GM18858 (cell line): ENCODE results near the gene ULK3.

Experiments
- ATAC-seq: cut with Tn5 transposase; IDR thresholded peaks from one replicate; pipeline ENCODE4 v1.9.1; 2021; ENCODE audit not compliant: unreplicated experiment

The ULK3 gene

GRCh38 chr15:74824976-74825375 is 18.0 kb downstream of the ULK3 start:
- ATAC-seq, result no peak

DNA sequence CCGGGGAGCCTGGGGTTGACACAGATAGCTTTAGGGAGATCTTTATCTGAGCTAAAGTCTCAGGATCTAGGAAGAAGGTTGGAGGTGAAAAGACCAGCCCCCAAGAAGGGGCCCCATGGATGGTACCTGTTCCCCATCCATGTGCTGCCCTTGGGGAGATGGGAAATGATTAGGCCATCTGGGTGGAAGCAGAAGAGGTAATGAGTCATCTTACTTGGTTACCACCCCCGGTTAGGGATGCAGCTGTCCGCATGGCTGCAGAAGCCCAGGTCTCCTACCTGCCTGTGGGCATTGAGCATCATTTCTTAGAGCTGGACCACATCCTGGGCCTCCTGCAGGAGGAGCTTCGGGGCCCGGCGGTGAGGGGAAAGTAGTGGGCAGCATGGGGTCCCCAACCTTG is 19.6 kb downstream of the ULK3 start:
- ATAC-seq, result no peak

GRCh38 chr15:74822233-74822632 is 20.7 kb downstream of the ULK3 start:
- ATAC-seq, result no peak

DNA sequence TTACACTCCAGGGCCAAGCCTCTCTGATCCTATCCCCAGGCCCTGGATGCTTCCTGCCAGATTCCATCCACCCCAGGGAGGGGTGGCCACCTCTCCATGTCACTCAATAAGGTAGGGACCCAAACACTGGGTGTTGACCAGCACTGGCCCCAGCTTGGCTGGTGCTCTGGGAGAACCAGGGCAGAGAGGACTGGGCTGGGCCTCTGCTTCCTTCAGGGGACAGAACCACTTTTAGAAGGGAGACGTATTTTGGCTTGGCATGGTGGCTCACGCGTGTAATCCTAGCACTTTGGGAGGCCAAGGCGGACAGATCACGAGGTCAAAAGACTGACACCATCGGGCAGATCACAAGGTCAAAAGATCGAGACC is 21.2 kb downstream of the ULK3 start:
- ATAC-seq, result no peak

GRCh38 chr15:74821091-74821789 is 21.7 kb downstream of the ULK3 start:
- no peak for ATAC-seq

- no peak for ATAC-seq
Measured at GRCh38 chr15:74820056-74820455, 22.9 kb downstream of the ULK3 start.

DNA sequence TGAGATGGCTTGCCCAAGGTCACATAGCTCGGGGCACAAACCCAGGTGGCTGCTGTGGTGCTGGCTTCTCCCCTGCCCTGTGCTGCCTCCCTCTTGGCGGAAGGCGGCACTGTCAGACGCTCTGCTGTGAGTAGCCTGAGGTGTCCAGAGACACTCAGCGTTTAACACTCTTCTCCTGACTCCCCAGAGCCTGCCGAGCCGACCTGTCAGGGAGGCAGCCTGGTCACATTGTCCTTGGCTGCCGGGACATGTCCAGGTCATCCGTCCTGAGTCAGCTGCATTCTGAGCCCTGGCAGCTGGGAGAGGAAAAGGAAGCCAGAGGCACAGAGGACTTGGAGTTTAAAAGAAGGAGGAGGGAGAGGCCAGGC is 25.6 kb downstream of the ULK3 start:
- no peak for ATAC-seq

- no peak for ATAC-seq
Measured at GRCh38 chr15:74816624-74817369, 26.2 kb downstream of the ULK3 start.

GRCh38 chr15:74815961-74816360 is 27.0 kb downstream of the ULK3 start:
- ATAC-seq, result no peak

DNA sequence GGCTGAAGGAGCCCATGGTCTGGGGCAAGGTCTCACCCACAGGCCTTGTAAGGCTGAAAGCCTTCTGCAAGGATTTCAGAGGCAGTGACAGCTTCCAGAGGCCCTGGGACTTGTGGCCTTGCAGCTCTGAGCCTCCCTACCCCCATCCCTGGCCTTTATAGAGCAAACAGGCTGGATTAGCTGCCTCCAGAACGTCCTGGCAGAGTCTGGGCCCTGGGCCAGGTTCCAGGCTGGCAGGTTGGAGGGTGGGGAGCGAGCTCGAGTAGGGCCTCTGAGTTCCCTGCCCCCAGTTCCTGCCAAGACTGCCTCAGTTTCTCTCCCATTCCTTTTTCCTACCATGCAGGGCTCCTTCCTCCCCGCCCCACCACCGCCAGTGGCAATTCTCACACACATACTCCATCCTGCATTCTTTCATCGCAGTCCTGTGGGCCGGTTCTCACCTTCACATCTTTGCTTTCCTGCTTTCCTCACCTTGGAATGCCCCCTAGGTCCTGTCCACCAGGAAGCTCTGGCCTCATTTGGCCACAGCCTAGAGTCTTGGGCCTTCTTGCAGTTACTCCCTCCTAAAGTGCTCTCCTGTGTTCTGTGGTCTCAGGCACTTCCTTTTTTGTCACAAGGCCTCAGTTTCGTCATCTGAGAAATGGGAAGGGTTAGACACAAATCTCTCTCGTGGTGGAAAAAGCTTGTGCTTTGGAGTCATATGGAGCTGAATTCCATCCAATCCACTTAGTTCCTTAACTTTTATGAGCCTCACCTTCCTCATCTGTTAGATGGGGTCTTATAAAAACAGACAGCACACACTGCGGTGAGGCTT is 27.6 kb downstream of the ULK3 start:
- no peak for ATAC-seq

GRCh38 chr15:74812533-74812932 is 30.4 kb downstream of the ULK3 start, which contains the start of gene LMAN1L:
Gene LMAN1L, plus strand, starts transcription at chr15:74812835. Its CDS starts 20 bp downstream, at chr15:74812855.
- no peak for ATAC-seq

DNA sequence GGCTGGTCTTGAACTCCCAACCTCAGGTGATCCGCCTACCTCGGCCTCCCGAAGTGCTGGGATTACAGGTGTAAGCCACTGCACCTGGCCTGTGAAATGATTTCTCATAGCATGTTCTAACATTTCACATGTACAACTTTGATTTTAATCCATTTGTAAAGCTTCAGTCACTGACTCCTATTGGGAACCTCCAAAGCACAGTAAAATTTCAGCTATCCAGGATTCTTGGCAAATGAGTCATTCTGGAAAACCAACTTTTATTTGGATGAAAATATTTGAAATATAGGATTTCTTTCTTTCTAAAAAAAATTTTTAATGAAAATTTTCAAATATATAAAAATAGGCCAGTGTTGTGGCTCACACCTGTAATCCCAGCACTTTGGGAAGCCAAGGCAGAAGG is 33.0 kb downstream of the ULK3 start:
- ATAC-seq, result no peak

- ATAC-seq, result no peak
Measured at GRCh38 chr15:74809242-74809641, 33.7 kb downstream of the ULK3 start.

- ATAC-seq, result no peak
Measured at GRCh38 chr15:74808840-74809229, 34.1 kb downstream of the ULK3 start.

DNA sequence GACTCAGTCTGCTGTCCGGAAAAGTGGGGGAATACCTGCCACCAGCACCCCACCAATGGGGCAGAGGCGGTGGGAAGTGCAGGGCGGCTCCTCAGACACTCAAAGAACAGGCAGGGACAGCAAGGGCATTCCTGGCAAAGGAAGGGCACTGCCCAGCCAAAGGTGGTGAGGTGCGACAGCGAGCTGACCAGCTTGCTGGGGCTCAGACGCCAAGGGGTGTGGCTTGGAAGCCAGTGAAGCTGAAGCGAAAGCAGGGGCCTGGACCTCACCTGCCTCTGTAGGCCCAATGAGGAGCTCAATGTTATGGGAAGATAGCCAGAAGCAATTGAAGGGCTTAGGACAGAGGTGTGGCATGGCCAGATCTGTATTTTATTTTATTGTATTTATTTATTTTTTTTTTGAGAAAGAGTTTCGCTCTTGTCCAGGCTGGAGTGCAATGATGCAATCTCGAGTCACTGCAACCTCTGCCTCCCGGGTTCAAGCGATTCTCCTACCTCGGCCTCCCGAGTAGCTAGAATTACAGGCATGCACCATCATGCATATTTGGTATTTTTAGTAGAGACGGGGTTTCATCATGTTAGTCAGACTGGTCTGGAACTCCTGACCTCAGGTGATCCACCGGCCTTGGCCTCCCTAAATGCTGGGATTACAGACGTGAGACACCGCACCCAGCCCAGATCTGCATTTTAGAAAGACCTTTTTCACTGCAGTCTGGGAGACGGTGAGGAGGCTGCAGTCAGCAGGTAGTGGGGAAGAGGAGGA is 34.7 kb downstream of the ULK3 start:
- ATAC-seq, result no peak

- no peak for ATAC-seq
Measured at GRCh38 chr15:74807282-74807681, 35.7 kb downstream of the ULK3 start.

DNA sequence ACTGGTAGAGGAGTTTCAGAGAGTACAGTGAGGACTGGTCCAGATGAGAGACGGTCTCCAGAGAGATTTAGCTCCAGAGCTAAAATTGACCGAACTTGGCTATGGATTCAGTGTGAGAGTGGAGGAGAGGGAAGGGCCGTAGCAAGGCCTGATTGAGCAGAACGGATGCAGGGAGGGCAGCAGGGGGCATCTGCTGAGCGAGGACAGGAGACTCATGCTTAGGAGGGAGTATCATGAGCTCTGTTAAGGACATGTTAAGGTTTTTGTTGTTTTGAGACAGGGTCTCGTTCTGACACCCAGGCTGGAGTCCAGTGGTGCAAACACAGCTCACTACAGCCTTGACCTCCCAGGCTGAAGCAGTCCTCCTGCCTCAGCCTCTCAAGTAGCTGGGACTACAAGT is 38.0 kb downstream of the ULK3 start:
- no peak for ATAC-seq

- ATAC-seq, result no peak
Measured at GRCh38 chr15:74802862-74803447, 40.0 kb downstream of the ULK3 start.

DNA sequence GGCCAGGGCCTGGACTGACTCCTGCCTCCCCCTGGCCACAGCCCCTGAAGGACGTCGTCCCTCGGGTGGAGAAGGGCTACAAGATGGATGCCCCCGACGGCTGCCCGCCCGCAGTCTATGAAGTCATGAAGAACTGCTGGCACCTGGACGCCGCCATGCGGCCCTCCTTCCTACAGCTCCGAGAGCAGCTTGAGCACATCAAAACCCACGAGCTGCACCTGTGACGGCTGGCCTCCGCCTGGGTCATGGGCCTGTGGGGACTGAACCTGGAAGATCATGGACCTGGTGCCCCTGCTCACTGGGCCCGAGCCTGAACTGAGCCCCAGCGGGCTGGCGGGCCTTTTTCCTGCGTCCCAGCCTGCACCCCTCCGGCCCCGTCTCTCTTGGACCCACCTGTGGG is 40.7 kb downstream of the ULK3 start:
- no peak for ATAC-seq

DNA sequence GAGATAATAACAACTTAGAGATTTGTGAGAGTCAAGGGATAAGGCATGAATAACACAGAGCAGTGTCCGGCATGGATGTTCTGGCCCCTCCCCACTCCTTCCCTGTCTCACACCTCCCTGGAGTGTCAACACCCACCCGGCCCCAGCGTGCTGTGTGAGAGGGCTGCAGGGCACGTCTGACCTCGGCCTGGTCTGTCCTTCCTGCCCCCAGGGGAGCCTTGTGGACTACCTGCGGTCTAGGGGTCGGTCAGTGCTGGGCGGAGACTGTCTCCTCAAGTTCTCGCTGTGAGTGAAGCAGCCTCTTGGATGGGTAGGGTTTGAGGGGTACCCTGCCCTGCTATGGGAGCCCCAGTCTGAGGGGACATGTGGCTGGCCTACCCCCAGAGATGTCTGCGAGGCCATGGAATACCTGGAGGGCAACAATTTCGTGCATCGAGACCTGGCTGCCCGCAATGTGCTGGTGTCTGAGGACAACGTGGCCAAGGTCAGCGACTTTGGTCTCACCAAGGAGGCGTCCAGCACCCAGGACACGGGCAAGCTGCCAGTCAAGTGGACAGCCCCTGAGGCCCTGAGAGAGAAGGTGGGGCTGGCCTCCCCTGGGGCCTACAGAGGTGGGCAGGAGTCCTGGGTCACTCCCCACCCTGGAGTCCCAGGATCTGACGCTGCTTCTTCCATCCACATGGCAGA is 41.5 kb downstream of the ULK3 start:
- no peak for ATAC-seq
